K562 (cell line): ENCODE measurements around the gene MANBA. TPM values are rescaled to one million over a fixed set of nuclear protein-coding genes. Genes with fewer than 3 reads are reported as not detected.

Experiments used
- ATAC-seq: fragments of 200-7000 bp; cut with Tn5 transposase; 3 replicates; pipeline ENCODE4 v1.9.1; 2020; ENCODE audit warnings: moderate library complexity
- BruUV-seq: library from RNA; stranded (reverse); fragments of 400-500 nt; replicated peaks from 2 replicates; lab custom pipeline; 2021; lab: Mats Ljungman, UMichigan
- CTCF ChIA-PET: fragments of 300-600 bp; formaldehyde crosslinking; extraction: SDS; loops from one replicate; lab custom pipeline; 2021; ENCODE audit warnings: low intra/inter-chr PET ratio; lab: Yijun Ruan, JAX
- POLR2A ChIA-PET: fragments of 300-600, 350-650 bp; sonication (Branson Sonifier 250); formaldehyde crosslinking; extraction: SDS; loops from one replicate; lab custom pipeline; 2021; ENCODE audit warnings: antibody characterized with exemption, inconsistent platforms; lab: Yijun Ruan, JAX
- DNase-seq, 4 experiments: peaks; one replicate each; pipeline versions ENCODE4 v3.0.0 to v3.0.0-alpha.2; 2011 to 2018; ENCODE audit warnings: low spot score in 3 of 4, mixed read lengths in 3 of 4; ENCODE audit errors: extremely low read depth in 1 of 4
- FAIRE-seq: peaks from 2 replicates; lab custom pipeline; 2011; peaks lifted over from hg19 to GRCh38; lab: Jason Lieb, UNC
- H2AFZ ChIP-seq: 2 replicates; pipeline ENCODE4 v1.6.0; 2011; ENCODE audit warnings: low read depth, low read length, control low read depth, inconsistent platforms
- H3K27ac ChIP-seq: fragments of 200-600 bp; 3 replicates; pipeline ENCODE4 v1.8.0; 2011; ENCODE audit warnings: low read depth, mild to moderate bottlenecking, control low read depth, inconsistent platforms, low read length, moderate library complexity, mixed read lengths; ENCODE audit errors: extremely low read depth
- H3K27me3 ChIP-seq, 2 experiments: fragments of 300-600 bp in 1 of 2; 2 replicates in 1 of 2; 3 replicates in 1 of 2; pipeline versions ENCODE4 v1.6.0 to v1.8.0; 2011; ENCODE audit warnings: inconsistent platforms in 2 of 2, low read length in 2 of 2, mild to moderate bottlenecking in 1 of 2, mixed read lengths in 1 of 2, moderate library complexity in 1 of 2; ENCODE audit not compliant: control insufficient read depth in 2 of 2, insufficient read depth in 2 of 2
- H3K36me3 ChIP-seq: fragments of 300-600 bp; 3 replicates; pipeline ENCODE4 v1.8.0; 2011; ENCODE audit warnings: mild to moderate bottlenecking, low read length, inconsistent platforms; ENCODE audit not compliant: control insufficient read depth, insufficient read depth
- H3K4me1 ChIP-seq, 2 experiments: fragments of 200-600 bp in 1 of 2; replicated peaks in 1 of 2; 2 replicates in 1 of 2; 3 replicates in 1 of 2; pipeline versions ENCODE4 v1.5.1 to v1.8.0; 2011; ENCODE audit warnings: inconsistent platforms in 2 of 2, low read length in 2 of 2, mild to moderate bottlenecking in 1 of 2, mixed read lengths in 1 of 2, moderate library complexity in 1 of 2; ENCODE audit not compliant: control insufficient read depth in 2 of 2, insufficient read depth in 2 of 2
- H3K4me2 ChIP-seq: 2 replicates; pipeline ENCODE4 v1.6.1; 2011; ENCODE audit warnings: low read length, control low read depth, inconsistent platforms, mixed read lengths; ENCODE audit not compliant: insufficient read depth
- H3K4me3 ChIP-seq: fragments of 200-600 bp; sonication (generic), shearing (Covaris generic); 2 replicates; pipeline ENCODE4 v1.5.1; 2016; ENCODE audit warnings: control low read depth, inconsistent platforms
- H3K79me2 ChIP-seq: fragments of 200-600 bp; 3 replicates; pipeline ENCODE4 v1.8.0; 2011; ENCODE audit warnings: low read length, inconsistent platforms; ENCODE audit not compliant: control insufficient read depth, insufficient read depth
- H3K9ac ChIP-seq, 2 experiments: 2 replicates each; pipeline versions ENCODE4 v1.6.0 to v1.6.1; 2011; ENCODE audit warnings: low read depth in 2 of 2, low read length in 2 of 2, control low read depth in 1 of 2, inconsistent platforms in 1 of 2, mild to moderate bottlenecking in 1 of 2, mixed read lengths in 1 of 2; ENCODE audit not compliant: insufficient read depth in 1 of 2
- H3K9me1 ChIP-seq: one replicate; pipeline ENCODE4 v1.6.0; 2011; ENCODE audit warnings: inconsistent platforms, mild to moderate bottlenecking, low read length, moderate library complexity; ENCODE audit not compliant: control insufficient read depth, insufficient read depth
- H3K9me3 ChIP-seq: replicated peaks from 2 replicates; pipeline ENCODE4 v1.5.1; 2011; ENCODE audit warnings: low read depth, low read length, inconsistent platforms; ENCODE audit not compliant: control insufficient read depth, insufficient read depth
- H4K20me1 ChIP-seq: replicated peaks from 2 replicates; pipeline ENCODE4 v1.6.1; 2011; ENCODE audit warnings: low read length, inconsistent platforms, mixed read lengths; ENCODE audit not compliant: control insufficient read depth, insufficient read depth
- FUS ChIP-seq: fragments of 200-400 bp; formaldehyde crosslinking; optimal IDR thresholded peaks from 2 replicates; pipeline ENCODE3; 2017; ENCODE audit warnings: low read depth, low read length
- HMGN3 ChIP-seq: IDR thresholded peaks from 2 replicates; pipeline ENCODE4 v1.6.1; 2011; ENCODE audit warnings: borderline replicate concordance, low read depth, mild to moderate bottlenecking, mixed read lengths, low read length; ENCODE audit not compliant: insufficient read length; ENCODE audit errors: extremely low read depth
- LARP7 ChIP-seq: fragments of 450-650 bp; IDR thresholded peaks from 2 replicates; pipeline ENCODE4 v1.6.1; 2016
- NFIC ChIP-seq: fragments of 450-650 bp; IDR thresholded peaks from 2 replicates; pipeline ENCODE4 v1.6.1; 2017; ENCODE audit warnings: mild to moderate bottlenecking, inconsistent platforms
- TCF7 ChIP-seq: sonication (generic); IDR thresholded peaks from 2 replicates; pipeline ENCODE4 v1.6.1; 2016; ENCODE audit warnings: antibody characterized with exemption, borderline replicate concordance
- TCF7L2 ChIP-seq: fragments of 150-350 bp; IDR thresholded peaks from 2 replicates; pipeline ENCODE4 v1.6.1; 2016; ENCODE audit warnings: low read depth, mild to moderate bottlenecking, low read length, moderate library complexity
- THRAP3 ChIP-seq: fragments of 450-650 bp; IDR thresholded peaks from 2 replicates; pipeline ENCODE4 v1.6.1; 2016; ENCODE audit warnings: mild to moderate bottlenecking, inconsistent platforms, borderline replicate concordance
- ZNF282 ChIP-seq: sonication (generic); formaldehyde crosslinking; IDR thresholded peaks from 2 replicates; pipeline ENCODE4 v1.8.1; 2023; ENCODE audit warnings: missing genetic modification reagents
- WGBS: fragments of 100-300 bp; shearing (Covaris generic); methylation state at CpG from one replicate; pipeline ENCODE4 v1.1.6; 2016; ENCODE audit warnings: low coverage, mixed read lengths; ENCODE audit not compliant: insufficient coverage; ENCODE audit errors: missing lambda C conversion rate; 5-methylcytosine and 5-hydroxymethylcytosine counted together
- in situ Hi-C: fragments of 300-500 bp; cut with MboI; formaldehyde crosslinking; loops from 4 replicates; pipeline ENCODE4 v1.15.0; 2018; ENCODE audit warnings: inconsistent platforms, mixed read lengths
- intact Hi-C: fragments of 100-400 bp; cut with micrococcal nuclease; formaldehyde crosslinking; loops from 2 replicates; pipeline ENCODE4 v1.14.2; 2022
- polyA plus RNA-seq, 8 experiments: library from polyadenylated mRNA; depleted of rRNA in 4 of 8; stranded (reverse) in 5 of 8; unstranded in 3 of 8; fragments of >200 nt; fragmentation: Nextera tagmentation in 2 of 8; fragmentation: Illumina TruSeq in 1 of 8; extraction: Ambion mirVana in 2 of 8; extraction: Trizol in 1 of 8; gene quantifications; 2 replicates each; pipeline versions ENCODE4 v1.2.1 to v1.2.3, GENCODE V29; 2011 to 2014; ENCODE audit warnings: inconsistent platforms in 1 of 8, missing spikeins in 1 of 8
- total RNA-seq, 7 experiments: library from RNA; depleted of rRNA in 6 of 7; stranded (reverse); fragments of >200 nt in 6 of 7; fragmentation: Illumina TruSeq in 2 of 7; extraction: Trizol in 2 of 7; gene quantifications; 2 replicates each; pipeline versions ENCODE4 v1.2.1 to v1.2.3, GENCODE V29; 2011 to 2021; ENCODE audit warnings: low replicate concordance in 1 of 7
- TF ChIP-seq, protein P1 (sequence below), 2 experiments: fragments of 450-650 bp in 1 of 2; sonication (generic) in 1 of 2; formaldehyde crosslinking in 1 of 2; IDR thresholded peaks in 1 of 2; conservative IDR thresholded peaks in 1 of 2; 2 replicates each; pipeline versions ENCODE4 v1.6.1 to v1.8.1; 2016 to 2023; ENCODE audit warnings: mild to moderate bottlenecking in 2 of 2, moderate library complexity in 2 of 2, inconsistent platforms in 1 of 2, missing genetic modification reagents in 1 of 2
- TF ChIP-seq, protein P2 (sequence below): fragments of 450-650 bp; IDR thresholded peaks from 2 replicates; pipeline ENCODE4 v1.7.1; 2018; ENCODE audit warnings: mild to moderate bottlenecking, low read depth; ENCODE audit not compliant: partially characterized antibody

The MANBA gene
- total and polyA plus RNA-seq, 9 of the 15 experiments (the other 6 are each of a cell fraction or from before 2014, with no cell fraction given) = 1.8 to 12.9 (median 7.7) TPM

- H3K4me3 ChIP-seq = no peak overlapping the region
- H3K27me3 ChIP-seq = no peaks in the 10 kb centered on the region
- FAIRE-seq (no peak), ATAC-seq (peak; percentile 35; the same call in 1 of the 3 replicates), DNase-seq (peak in 1 of 4 experiments; percentile 8)
- H3K79me2 ChIP-seq = no peaks in the 10 kb centered on the region
- no peaks in the 10 kb centered on the region for H3K36me3 ChIP-seq
- in situ Hi-C loops = no loop called here
- H4K20me1 ChIP-seq = no peaks in the 10 kb centered on the region
- 0 out of 2 replicates have a peak, but pooled peaks have one; percentile 7 for TF ChIP-seq NFIC
- no peak for TF ChIP-seq TCF7L2
- H3K9me1 ChIP-seq = no peaks in the 10 kb centered on the region
- intact Hi-C loops = no loop called here
- no peak overlapping the region for H3K27ac ChIP-seq
- POLR2A ChIA-PET = no interaction called here
- H3K4me2 ChIP-seq = peak overlapping the region; percentile 20; the same call in 1 of the 2 replicates
- no peaks in the 10 kb centered on the region for H3K9me3 ChIP-seq
- WGBS = 22% methylated on average over 7 of the region's 7 CpGs
- peaks cover 7 to 18% of the 10 kb centered on the region in 2 experiments; a peak in 3 of 5 replicates for H3K4me1 ChIP-seq
- H2AFZ ChIP-seq = peak overlapping the region; percentile 64
- H3K9ac ChIP-seq = peak overlapping the region in 1 of 2 experiments; percentile 47; a peak in 1 of 4 replicates
- CTCF ChIA-PET = no interaction called here
- BruUV-seq = no TSS peak
Measured at GRCh38 chr4:102778720-102779119, 18.0 kb upstream of the MANBA start.

DNA sequence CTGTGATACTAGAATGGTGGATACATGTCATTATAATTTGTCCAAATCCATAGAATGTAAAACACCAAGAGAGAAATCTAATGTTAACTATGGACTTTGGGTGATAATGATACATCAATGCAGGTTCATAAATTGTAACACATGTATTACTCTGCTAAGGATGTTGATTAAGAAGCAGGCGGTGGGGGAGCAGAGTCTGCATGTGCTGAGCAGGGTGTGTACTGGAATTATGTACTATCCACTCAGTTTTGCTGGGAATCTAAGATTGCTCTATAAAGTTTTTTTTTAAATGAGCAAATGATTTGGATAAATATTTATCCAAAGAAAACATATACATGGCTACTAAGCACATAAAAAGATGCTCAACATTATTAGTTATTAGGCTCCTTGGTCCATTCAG lies 15.0 kb upstream of the MANBA start:
- Histone ChIP-seq H3K9ac (no peak overlapping the region), H3K9me3 (no peaks in the 10 kb centered on the region), H3K4me3 (no peak overlapping the region), H3K79me2 (no peaks in the 10 kb centered on the region), H3K9me1 (no peaks in the 10 kb centered on the region), H3K4me2 (no peak overlapping the region), H3K27ac (no peak overlapping the region), H3K27me3 (no peaks in the 10 kb centered on the region), H3K4me1 (peaks cover 7 to 18% of the 10 kb centered on the region in 2 experiments; a peak in 3 of 5 replicates), H3K36me3 (no peaks in the 10 kb centered on the region), H4K20me1 (no peaks in the 10 kb centered on the region), H2AFZ (no peak overlapping the region)
- intact Hi-C loops = no loop called here
- TF ChIP-seq LARP7 (no peak), ZNF282 (CRISPR knock-in tag) (no peak), THRAP3 (no peak), FUS (no peak), HMGN3 (no peak), TCF7 (no peak)
- TF ChIP-seq, protein P1, sequence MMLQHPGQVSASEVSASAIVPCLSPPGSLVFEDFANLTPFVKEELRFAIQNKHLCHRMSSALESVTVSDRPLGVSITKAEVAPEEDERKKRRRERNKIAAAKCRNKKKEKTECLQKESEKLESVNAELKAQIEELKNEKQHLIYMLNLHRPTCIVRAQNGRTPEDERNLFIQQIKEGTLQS (IDR thresholded peaks at IDR 0.05) = no peak
- TF ChIP-seq, protein P1 (CRISPR knock-in tag; conservative IDR thresholded peaks at IDR 0.05) = no peak
- TF ChIP-seq, protein P2, sequence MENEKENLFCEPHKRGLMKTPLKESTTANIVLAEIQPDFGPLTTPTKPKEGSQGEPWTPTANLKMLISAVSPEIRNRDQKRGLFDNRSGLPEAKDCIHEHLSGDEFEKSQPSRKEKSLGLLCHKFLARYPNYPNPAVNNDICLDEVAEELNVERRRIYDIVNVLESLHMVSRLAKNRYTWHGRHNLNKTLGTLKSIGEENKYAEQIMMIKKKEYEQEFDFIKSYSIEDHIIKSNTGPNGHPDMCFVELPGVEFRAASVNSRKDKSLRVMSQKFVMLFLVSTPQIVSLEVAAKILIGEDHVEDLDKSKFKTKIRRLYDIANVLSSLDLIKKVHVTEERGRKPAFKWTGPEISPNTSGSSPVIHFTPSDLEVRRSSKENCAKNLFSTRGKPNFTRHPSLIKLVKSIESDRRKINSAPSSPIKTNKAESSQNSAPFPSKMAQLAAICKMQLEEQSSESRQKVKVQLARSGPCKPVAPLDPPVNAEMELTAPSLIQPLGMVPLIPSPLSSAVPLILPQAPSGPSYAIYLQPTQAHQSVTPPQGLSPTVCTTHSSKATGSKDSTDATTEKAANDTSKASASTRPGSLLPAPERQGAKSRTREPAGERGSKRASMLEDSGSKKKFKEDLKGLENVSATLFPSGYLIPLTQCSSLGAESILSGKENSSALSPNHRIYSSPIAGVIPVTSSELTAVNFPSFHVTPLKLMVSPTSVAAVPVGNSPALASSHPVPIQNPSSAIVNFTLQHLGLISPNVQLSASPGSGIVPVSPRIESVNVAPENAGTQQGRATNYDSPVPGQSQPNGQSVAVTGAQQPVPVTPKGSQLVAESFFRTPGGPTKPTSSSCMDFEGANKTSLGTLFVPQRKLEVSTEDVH = no peak
- 20% methylated on average over 1 of the region's 1 CpG for WGBS
- POLR2A ChIA-PET = interaction anchor here (0.9 kb wide), 1 partner anchor 12 kb away, joined by 3 read pairs; no protein-coding TSS in a partner anchor
- CTCF ChIA-PET = interaction anchor here (0.7 kb wide), 1 partner anchor 271 kb away, joined by 3 read pairs; no protein-coding TSS in a partner anchor
- BruUV-seq = no TSS peak
- FAIRE-seq = no peak
- ATAC-seq = no peak
- in situ Hi-C loops = no loop called here
- DNase-seq = no peak
